DOHH2 (cell line): ENCODE data around the gene FAM174C.
A peak's percentile ranks its signal among the peaks of the same experiment; 100 is the strongest.

Experiments used
- H3F3A ChIP-seq: fragments of 200-600 bp; sonication (generic), shearing (Covaris generic); 2 replicates; pipeline ENCODE4 v1.6.0; 2016; ENCODE audit warnings: antibody characterized with exemption, mild to moderate bottlenecking; ENCODE audit not compliant: control insufficient read depth, insufficient read depth
- H3K27ac ChIP-seq: fragments of 200-600 bp; sonication (generic); 2 replicates; pipeline ENCODE4 v1.5.1; 2014; ENCODE audit warnings: low read depth, mild to moderate bottlenecking, low read length, moderate library complexity
- H3K27me3 ChIP-seq: fragments of 200-600 bp; sonication (generic); 2 replicates; pipeline ENCODE4 v1.6.1; 2014; ENCODE audit warnings: mild to moderate bottlenecking, low read length, mixed read lengths; ENCODE audit not compliant: control insufficient read depth
- H3K36me3 ChIP-seq: fragments of 200-600 bp; sonication (generic); 2 replicates; pipeline ENCODE4 v1.6.1; 2014; ENCODE audit warnings: mild to moderate bottlenecking, low read length, moderate library complexity, mixed read lengths; ENCODE audit not compliant: control insufficient read depth
- H3K4me1 ChIP-seq: fragments of 200-600 bp; sonication (generic); 2 replicates; pipeline ENCODE4 v1.6.1; 2014; ENCODE audit warnings: mild to moderate bottlenecking, low read length, mixed read lengths; ENCODE audit not compliant: control insufficient read depth
- H3K4me2 ChIP-seq: fragments of 200-600 bp; sonication (generic); 2 replicates; pipeline ENCODE4 v1.6.0; 2014; ENCODE audit warnings: mild to moderate bottlenecking, low read length, moderate library complexity
- H3K4me3 ChIP-seq: fragments of 200-600 bp; sonication (generic); 2 replicates; pipeline ENCODE4 v1.5.1; 2014; ENCODE audit warnings: mild to moderate bottlenecking, low read length, mixed read lengths
- H3K79me2 ChIP-seq: fragments of 200-600 bp; sonication (generic); 2 replicates; pipeline ENCODE4 v1.6.1; 2014; ENCODE audit warnings: mild to moderate bottlenecking, low read length, mixed read lengths; ENCODE audit not compliant: control insufficient read depth
- H3K9me2 ChIP-seq: fragments of 200-600 bp; sonication (generic); replicated peaks from 2 replicates; pipeline ENCODE4 v1.6.1; 2014; ENCODE audit warnings: mild to moderate bottlenecking, low read length, mixed read lengths; ENCODE audit not compliant: control insufficient read depth
- H3K9me3 ChIP-seq: fragments of 200-600 bp; sonication (generic); 2 replicates; pipeline ENCODE4 v1.6.1; 2014; ENCODE audit warnings: antibody characterized with exemption, low read length, mixed read lengths; ENCODE audit not compliant: control insufficient read depth, insufficient read depth
- H4K20me1 ChIP-seq: fragments of 200-600 bp; sonication (generic); 2 replicates; pipeline ENCODE4 v1.6.0; 2014; ENCODE audit warnings: low read depth, mild to moderate bottlenecking, antibody characterized with exemption, low read length, moderate library complexity; ENCODE audit not compliant: control insufficient read depth, insufficient read depth
- EZH2phosphoT487 ChIP-seq: fragments of 200-600 bp; sonication (generic); IDR thresholded peaks from 2 replicates; pipeline ENCODE4 v1.6.1; 2017; ENCODE audit warnings: borderline replicate concordance, mild to moderate bottlenecking, antibody characterized with exemption, low read length, moderate library complexity, mixed read lengths
- TF ChIP-seq, protein P1 (sequence below): fragments of 200-600 bp; sonication (generic); IDR thresholded peaks from one replicate; pipeline ENCODE4 v1.5.1; 2014; ENCODE audit warnings: antibody characterized with exemption, mild to moderate bottlenecking, low read depth, low read length; ENCODE audit not compliant: poor library complexity, severe bottlenecking

Gene FAM174C

DNA sequence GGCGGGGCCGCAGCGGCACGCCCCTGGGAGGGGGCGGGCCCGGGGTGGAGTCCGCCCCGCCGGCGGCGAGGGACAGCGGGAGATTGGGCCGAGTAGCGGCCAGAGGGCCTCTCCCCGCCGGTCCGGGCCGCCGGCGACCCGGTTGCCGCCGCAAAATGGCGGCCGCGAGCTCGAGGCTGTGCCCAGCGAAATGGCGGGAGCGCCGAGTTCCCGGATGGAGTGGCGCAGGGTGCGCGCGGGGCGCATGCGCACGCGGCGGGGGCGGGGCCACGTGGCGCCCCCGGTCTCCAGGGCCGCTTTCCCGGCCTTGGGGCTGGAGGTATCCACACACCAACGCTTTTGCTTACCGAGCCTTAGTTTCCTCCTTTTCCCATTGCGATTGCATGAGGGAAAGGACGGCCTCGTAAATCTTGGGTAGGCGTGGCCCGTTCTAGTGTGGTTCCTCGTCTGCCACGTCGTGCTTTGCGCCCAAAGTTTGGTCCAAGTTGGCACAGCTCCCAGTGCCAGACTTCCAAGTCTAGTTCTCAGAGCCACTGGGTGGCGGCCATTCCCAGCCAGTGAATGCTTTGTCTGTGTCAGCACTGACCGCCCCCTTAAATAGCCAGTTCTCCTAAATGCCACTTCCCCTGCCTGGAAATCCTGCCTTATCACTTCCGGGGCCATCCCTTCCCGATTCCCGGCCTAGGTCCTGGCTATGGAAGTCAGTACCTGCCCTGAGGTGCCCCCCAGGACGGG is 5.7 kb upstream of the FAM174C start:
- TF ChIP-seq EZH2phosphoT487, result no peak
- TF ChIP-seq, protein P1, sequence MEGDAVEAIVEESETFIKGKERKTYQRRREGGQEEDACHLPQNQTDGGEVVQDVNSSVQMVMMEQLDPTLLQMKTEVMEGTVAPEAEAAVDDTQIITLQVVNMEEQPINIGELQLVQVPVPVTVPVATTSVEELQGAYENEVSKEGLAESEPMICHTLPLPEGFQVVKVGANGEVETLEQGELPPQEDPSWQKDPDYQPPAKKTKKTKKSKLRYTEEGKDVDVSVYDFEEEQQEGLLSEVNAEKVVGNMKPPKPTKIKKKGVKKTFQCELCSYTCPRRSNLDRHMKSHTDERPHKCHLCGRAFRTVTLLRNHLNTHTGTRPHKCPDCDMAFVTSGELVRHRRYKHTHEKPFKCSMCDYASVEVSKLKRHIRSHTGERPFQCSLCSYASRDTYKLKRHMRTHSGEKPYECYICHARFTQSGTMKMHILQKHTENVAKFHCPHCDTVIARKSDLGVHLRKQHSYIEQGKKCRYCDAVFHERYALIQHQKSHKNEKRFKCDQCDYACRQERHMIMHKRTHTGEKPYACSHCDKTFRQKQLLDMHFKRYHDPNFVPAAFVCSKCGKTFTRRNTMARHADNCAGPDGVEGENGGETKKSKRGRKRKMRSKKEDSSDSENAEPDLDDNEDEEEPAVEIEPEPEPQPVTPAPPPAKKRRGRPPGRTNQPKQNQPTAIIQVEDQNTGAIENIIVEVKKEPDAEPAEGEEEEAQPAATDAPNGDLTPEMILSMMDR, result no peak
- Histone ChIP-seq H3K79me2 (peaks cover 57% of the 10 kb centered on the region), H3K4me2 (peak overlapping the region; percentile 99), H4K20me1 (peaks cover 19% of the 10 kb centered on the region), H3K36me3 (peaks cover 51% of the 10 kb centered on the region), H3K4me3 (peak overlapping the region; percentile 97), H3K27ac (peak overlapping the region; percentile 77), H3K27me3 (no peaks in the 10 kb centered on the region; the same call in 1 of the 2 replicates), H3K4me1 (peaks cover 83% of the 10 kb centered on the region), H3F3A (peaks cover 59% of the 10 kb centered on the region), H3K9me3 (no peaks in the 10 kb centered on the region), H3K9me2 (no peaks in the 10 kb centered on the region)

DNA sequence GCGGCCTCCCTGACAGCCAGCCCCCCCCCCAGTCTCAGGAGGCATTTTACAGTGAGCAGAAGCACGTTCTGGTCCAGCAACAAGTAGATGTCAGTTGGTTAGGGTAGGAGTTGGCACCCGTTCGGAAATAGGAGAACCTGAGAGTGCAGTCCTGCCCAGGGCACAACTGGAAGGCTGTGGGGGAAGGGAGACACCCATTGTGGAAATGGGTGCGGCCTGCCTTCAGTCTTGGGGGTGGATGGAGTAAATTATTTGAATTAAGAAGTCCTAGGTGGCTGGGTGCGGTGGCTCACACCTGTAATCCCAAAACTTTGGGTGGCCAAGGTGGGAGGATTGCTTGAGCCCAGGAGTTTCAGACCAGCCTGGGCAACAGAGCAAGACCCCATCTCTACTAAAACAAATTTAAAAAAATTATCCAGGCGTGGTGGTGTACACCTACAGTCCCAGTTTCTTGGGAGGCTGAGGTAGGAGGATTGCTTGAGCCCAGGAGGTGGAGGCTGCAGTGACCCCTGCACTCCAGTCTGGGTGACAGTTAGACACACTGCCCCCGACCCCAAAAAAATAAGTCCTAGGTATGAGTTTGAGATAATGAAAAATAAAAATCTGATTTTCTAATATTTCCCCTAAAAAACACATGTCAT is 5.0 kb upstream of the FAM174C start:
- peaks cover 81% of the 10 kb centered on the region for H3K4me1 ChIP-seq
- H3K36me3 ChIP-seq, result peaks cover 57% of the 10 kb centered on the region
- H3K79me2 ChIP-seq, result peaks cover 60% of the 10 kb centered on the region
- TF ChIP-seq, protein P1, result no peak
- TF ChIP-seq EZH2phosphoT487, result no peak
- H3F3A ChIP-seq, result peaks cover 58% of the 10 kb centered on the region
- H3K9me3 ChIP-seq, result no peaks in the 10 kb centered on the region
- peak overlapping the region; percentile 99 for H3K4me2 ChIP-seq
- H3K27me3 ChIP-seq, result no peaks in the 10 kb centered on the region; the same call in 1 of the 2 replicates
- H4K20me1 ChIP-seq, result peaks cover 19% of the 10 kb centered on the region
- peak overlapping the region; percentile 77 for H3K27ac ChIP-seq
- H3K4me3 ChIP-seq, result peak overlapping the region; percentile 97
- no peaks in the 10 kb centered on the region for H3K9me2 ChIP-seq

DNA sequence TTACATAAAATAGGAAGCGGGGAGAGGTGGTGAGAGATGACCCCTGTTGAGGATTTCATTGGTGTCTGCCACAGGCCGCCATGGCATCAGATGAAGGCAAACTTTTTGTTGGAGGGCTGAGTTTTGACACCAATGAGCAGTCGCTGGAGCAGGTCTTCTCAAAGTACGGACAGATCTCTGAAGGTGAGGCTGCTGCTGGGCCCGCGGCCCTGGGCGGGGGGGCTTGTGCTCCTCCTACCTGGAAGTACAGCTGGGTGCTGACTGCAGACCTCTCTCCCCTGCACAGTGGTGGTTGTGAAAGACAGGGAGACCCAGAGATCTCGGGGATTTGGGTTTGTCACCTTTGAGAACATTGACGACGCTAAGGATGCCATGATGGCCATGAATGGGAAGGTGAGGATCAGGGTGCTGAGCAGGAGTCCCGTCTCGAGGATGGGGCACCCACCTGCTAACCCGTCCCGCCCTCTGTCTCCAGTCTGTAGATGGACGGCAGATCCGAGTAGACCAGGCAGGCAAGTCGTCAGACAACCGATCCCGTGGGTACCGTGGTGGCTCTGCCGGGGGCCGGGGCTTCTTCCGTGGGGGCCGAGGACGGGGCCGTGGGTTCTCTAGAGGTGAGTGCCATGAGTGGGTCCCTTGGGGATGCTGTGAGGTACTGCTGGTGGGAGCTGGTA is 4.3 kb upstream of the FAM174C start:
- Histone ChIP-seq H3K27ac (peak overlapping the region; percentile 77; the same call in 1 of the 2 replicates), H3K9me2 (no peaks in the 10 kb centered on the region), H3K9me3 (no peaks in the 10 kb centered on the region), H3F3A (peaks cover 53% of the 10 kb centered on the region), H4K20me1 (peaks cover 19% of the 10 kb centered on the region), H3K79me2 (peaks cover 62% of the 10 kb centered on the region), H3K36me3 (peaks cover 58% of the 10 kb centered on the region), H3K4me1 (peaks cover 76% of the 10 kb centered on the region), H3K4me2 (peak overlapping the region; percentile 99), H3K4me3 (peak overlapping the region; percentile 97), H3K27me3 (no peaks in the 10 kb centered on the region; the same call in 1 of the 2 replicates)
- no peak for TF ChIP-seq EZH2phosphoT487
- TF ChIP-seq, protein P1, result no peak
